Activated CD4-positive, alpha-beta T cell treated with anti-CD3 and anti-CD28 coated beads for 36 hours (primary cell): ENCODE results near the gene FSTL4. TPM values are rescaled to one million over a fixed set of nuclear protein-coding genes. Genes with fewer than 3 reads are reported as not detected.

Experiments
- ATAC-seq: fragments of 200-7000 bp; cut with Tn5 transposase; one replicate; pipeline ENCODE4 v1.10.0; 2021; ENCODE audit warnings: mild to moderate bottlenecking, moderate library complexity
- CTCF ChIA-PET: fragments of 350-600 bp; sonication (Branson Sonifier 250); formaldehyde crosslinking; loops from one replicate; lab custom pipeline; 2021; ENCODE audit warnings: antibody characterized with exemption; lab: Charles Lee
- POLR2A ChIA-PET: fragments of 350-600 bp; sonication (Branson Sonifier 250); formaldehyde crosslinking; loops from one replicate; lab custom pipeline; 2021; ENCODE audit warnings: antibody characterized with exemption, inconsistent platforms; lab: Charles Lee
- DNase-seq: peaks from one replicate; pipeline ENCODE4 v3.0.0-alpha.2; 2020
- H3K27ac Mint-ChIP-seq: one replicate; pipeline ENCODE4 v1.8.0; 2021; ENCODE audit warnings: mixed read lengths
- H3K27me3 Mint-ChIP-seq: one replicate; pipeline ENCODE4 v1.8.0; 2021; ENCODE audit warnings: mixed read lengths
- H3K36me3 Mint-ChIP-seq: one replicate; pipeline ENCODE4 v1.8.0; 2021; ENCODE audit warnings: low read depth, mixed read lengths
- H3K4me1 Mint-ChIP-seq: one replicate; pipeline ENCODE4 v1.8.0; 2021; ENCODE audit warnings: mixed read lengths
- H3K4me3 Mint-ChIP-seq: one replicate; pipeline ENCODE4 v1.8.0; 2021; ENCODE audit warnings: mild to moderate bottlenecking, moderate library complexity, mixed read lengths
- H3K9me3 Mint-ChIP-seq: one replicate; pipeline ENCODE4 v1.8.0; 2021; ENCODE audit warnings: low read depth, mixed read lengths
- intact Hi-C, 2 experiments: fragments of 100-400 bp; cut with DNase I in 1 of 2; cut with micrococcal nuclease in 1 of 2; formaldehyde crosslinking; loops; one replicate each; pipeline versions ENCODE4 v1.14.2 to v1.15.1; 2022 to 2024; cut with DNase I, micrococcal nuclease
- total RNA-seq, 2 experiments: library from RNA; stranded (reverse); gene quantifications; one replicate each; pipeline ENCODE4 v1.2.3, GENCODE V29; 2021

FSTL4 gene
- total RNA-seq, 2 experiments from 2014 or later, result not detected

GRCh38 chr5:133610489-133611356, 1.6 kb downstream of the FSTL4 start:
- Mint-ChIP-seq H3K9me3 (no peaks in the 10 kb centered on the region), H3K36me3 (no peaks in the 10 kb centered on the region), H3K27me3 (peaks cover 58% of the 10 kb centered on the region), H3K4me1 (peaks cover 9% of the 10 kb centered on the region), H3K27ac (no peak overlapping the region), H3K4me3 (peak overlapping the region; percentile 49)
- peak; percentile 79 for ATAC-seq
- DNase-seq, result peak; percentile 72
- ChIA-PET POLR2A (no interaction called here), CTCF (interaction anchor here (0.5 to 2.1 kb wide), 6 partner anchors 36 to 265 kb away, joined by 3 to 6 read pairs (median 4); no protein-coding TSS in a partner anchor)
- intact Hi-C loops, result loop anchor here in 1 of 2 experiments (1.0 to 10.0 kb wide), 4 partner anchors 43 to 334 kb away; no protein-coding TSS in a partner anchor

- no peak for DNase-seq
- no peak overlapping the region for H3K4me3 Mint-ChIP-seq
- intact Hi-C loops, result no loop called here
- ChIA-PET CTCF (interaction anchor here (1.0 to 2.0 kb wide), 3 partner anchors 9 to 51 kb away, joined by 3 to 5 read pairs (median 3); no protein-coding TSS in a partner anchor), POLR2A (no interaction called here)
- no peaks in the 10 kb centered on the region for H3K9me3 Mint-ChIP-seq
- no peak overlapping the region for H3K27ac Mint-ChIP-seq
- no peaks in the 10 kb centered on the region for H3K36me3 Mint-ChIP-seq
- ATAC-seq, result no peak
- peaks cover 35% of the 10 kb centered on the region for H3K27me3 Mint-ChIP-seq
- peaks cover 6% of the 10 kb centered on the region for H3K4me1 Mint-ChIP-seq
Observed at GRCh38 chr5:133607451-133607850, 4.9 kb downstream of the FSTL4 start.

DNA sequence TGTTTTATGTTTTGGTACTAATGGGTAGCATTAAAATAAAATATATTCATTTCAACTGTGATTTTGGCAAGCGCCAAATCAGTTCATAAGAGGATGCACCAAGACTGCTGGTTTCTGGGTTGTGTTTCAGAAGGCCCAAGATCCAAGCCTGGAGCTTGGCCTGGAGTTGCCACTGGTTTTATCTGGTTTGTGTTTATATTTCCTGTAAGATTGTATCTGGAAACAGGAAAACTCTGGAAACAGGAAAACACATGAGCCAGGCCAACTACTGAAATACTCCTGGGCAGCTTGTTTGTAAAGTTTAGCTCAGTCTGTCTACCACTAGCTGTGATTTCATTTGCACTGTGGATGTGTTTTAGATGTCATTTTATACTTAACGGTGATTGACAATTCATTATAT, 5.5 kb downstream of the FSTL4 start:
- H3K9me3 Mint-ChIP-seq, result no peaks in the 10 kb centered on the region
- H3K4me1 Mint-ChIP-seq, result peaks cover 6% of the 10 kb centered on the region
- H3K27ac Mint-ChIP-seq, result no peak overlapping the region
- no peak overlapping the region for H3K4me3 Mint-ChIP-seq
- ChIA-PET POLR2A (no interaction called here), CTCF (interaction anchor here (1.1 to 1.2 kb wide), 2 partner anchors 17 to 183 kb away, joined by 3 read pairs; no protein-coding TSS in a partner anchor)
- DNase-seq, result no peak
- ATAC-seq, result no peak
- no peaks in the 10 kb centered on the region for H3K36me3 Mint-ChIP-seq
- intact Hi-C loops, result no loop called here
- peaks cover 35% of the 10 kb centered on the region for H3K27me3 Mint-ChIP-seq

DNA sequence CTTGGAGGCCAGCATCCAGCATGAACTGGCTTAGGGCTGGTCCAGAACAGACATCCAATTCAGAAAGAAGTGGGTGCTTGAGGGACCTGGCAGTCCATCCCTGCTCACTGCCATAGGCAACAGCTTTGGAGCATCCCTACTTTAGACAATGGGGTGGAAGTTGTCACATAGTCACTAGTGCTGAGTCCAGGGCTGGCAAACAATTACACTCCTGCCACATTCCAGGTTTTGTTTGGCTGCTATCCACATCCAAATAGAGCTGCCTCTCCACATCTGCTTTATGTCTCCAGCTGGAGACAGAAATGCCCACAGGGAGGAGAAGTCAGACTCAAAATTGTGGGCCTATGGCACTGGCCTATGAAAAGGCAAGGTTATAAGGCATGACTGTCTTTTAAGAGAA, 7.0 kb downstream of the FSTL4 start:
- Mint-ChIP-seq H3K9me3 (no peaks in the 10 kb centered on the region), H3K27ac (no peak overlapping the region), H3K27me3 (peaks cover 28% of the 10 kb centered on the region), H3K4me3 (no peak overlapping the region), H3K4me1 (no peaks in the 10 kb centered on the region), H3K36me3 (no peaks in the 10 kb centered on the region)
- intact Hi-C loops, result no loop called here
- ATAC-seq (no peak), DNase-seq (no peak)
- POLR2A ChIA-PET, result no interaction called here
- CTCF ChIA-PET, result no interaction called here

- intact Hi-C loops, result no loop called here
- peaks cover 17% of the 10 kb centered on the region for H3K27me3 Mint-ChIP-seq
- no peaks in the 10 kb centered on the region for H3K9me3 Mint-ChIP-seq
- no peak for DNase-seq
- CTCF ChIA-PET, result no interaction called here
- no peak for ATAC-seq
- H3K27ac Mint-ChIP-seq, result no peak overlapping the region
- POLR2A ChIA-PET, result no interaction called here
- no peaks in the 10 kb centered on the region for H3K36me3 Mint-ChIP-seq
- H3K4me1 Mint-ChIP-seq, result no peaks in the 10 kb centered on the region
- H3K4me3 Mint-ChIP-seq, result no peak overlapping the region
Observed at GRCh38 chr5:133603711-133604110, 8.6 kb downstream of the FSTL4 start.

DNA sequence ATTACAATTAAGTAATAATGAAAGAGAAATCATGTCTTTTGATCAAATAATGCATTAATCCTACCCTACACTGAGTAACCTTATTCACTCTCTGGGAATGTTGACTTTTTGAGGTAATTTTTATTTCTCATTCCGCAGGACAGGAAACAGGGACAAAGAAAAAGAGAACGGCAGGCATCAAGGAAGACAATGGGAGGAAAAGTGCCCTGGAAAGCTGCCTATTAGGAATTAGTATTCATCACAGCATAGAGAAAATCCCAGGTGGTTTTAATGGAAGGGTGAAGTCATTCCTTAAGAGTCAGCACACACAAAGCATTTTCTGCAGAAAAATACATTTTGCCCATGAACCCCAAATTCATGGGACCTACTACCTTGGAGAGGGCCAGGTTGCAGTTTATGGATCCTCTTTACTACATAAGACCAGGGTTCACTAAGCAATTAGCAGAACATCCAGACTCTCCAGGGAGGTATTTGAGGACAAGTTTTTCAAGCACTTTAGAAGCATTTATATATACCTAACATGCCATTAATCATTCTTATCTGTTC, 9.4 kb downstream of the FSTL4 start:
- H3K4me1 Mint-ChIP-seq, result no peaks in the 10 kb centered on the region
- no peak overlapping the region for H3K4me3 Mint-ChIP-seq
- intact Hi-C loops, result no loop called here
- H3K27me3 Mint-ChIP-seq, result peaks cover 14% of the 10 kb centered on the region
- ChIA-PET CTCF (interaction anchor here (0.7 kb wide), 2 partner anchors 155 to 266 kb away, joined by 3 read pairs; no protein-coding TSS in a partner anchor), POLR2A (no interaction called here)
- ATAC-seq (no peak), DNase-seq (no peak)
- no peak overlapping the region for H3K27ac Mint-ChIP-seq
- no peaks in the 10 kb centered on the region for H3K36me3 Mint-ChIP-seq
- no peaks in the 10 kb centered on the region for H3K9me3 Mint-ChIP-seq

DNA sequence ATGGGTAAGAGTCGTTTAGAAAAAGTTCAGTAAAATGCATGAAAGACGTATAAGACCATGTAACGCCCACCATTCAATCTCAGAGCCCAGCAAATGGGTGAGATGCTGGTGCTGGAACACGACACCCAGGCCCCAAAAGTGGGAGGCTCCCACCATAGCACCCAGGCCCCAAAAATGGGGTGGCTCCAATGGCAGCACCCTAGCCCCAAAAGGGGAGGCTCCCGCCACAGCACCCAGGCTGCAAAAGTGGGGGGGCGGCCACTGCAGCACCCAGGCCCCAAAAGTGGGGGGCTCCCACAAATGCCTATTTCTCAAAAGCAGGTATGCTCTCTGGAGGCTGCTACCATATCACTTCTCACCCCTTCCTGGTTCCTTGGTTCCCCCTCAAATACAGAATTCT, 12.7 kb downstream of the FSTL4 start:
- Mint-ChIP-seq H3K9me3 (no peaks in the 10 kb centered on the region), H3K4me3 (no peak overlapping the region), H3K27ac (no peak overlapping the region), H3K36me3 (no peaks in the 10 kb centered on the region), H3K4me1 (no peaks in the 10 kb centered on the region), H3K27me3 (peaks cover 10% of the 10 kb centered on the region)
- POLR2A ChIA-PET, result no interaction called here
- intact Hi-C loops, result no loop called here
- no peak for DNase-seq
- CTCF ChIA-PET, result no interaction called here
- no peak for ATAC-seq

GRCh38 chr5:133599044-133599443, 13.3 kb downstream of the FSTL4 start:
- Mint-ChIP-seq H3K4me1 (no peaks in the 10 kb centered on the region), H3K27me3 (peaks cover 10% of the 10 kb centered on the region), H3K9me3 (no peaks in the 10 kb centered on the region), H3K27ac (no peak overlapping the region), H3K36me3 (no peaks in the 10 kb centered on the region), H3K4me3 (no peak overlapping the region)
- ChIA-PET CTCF (no interaction called here), POLR2A (no interaction called here)
- ATAC-seq (no peak), DNase-seq (no peak)
- intact Hi-C loops, result no loop called here

DNA sequence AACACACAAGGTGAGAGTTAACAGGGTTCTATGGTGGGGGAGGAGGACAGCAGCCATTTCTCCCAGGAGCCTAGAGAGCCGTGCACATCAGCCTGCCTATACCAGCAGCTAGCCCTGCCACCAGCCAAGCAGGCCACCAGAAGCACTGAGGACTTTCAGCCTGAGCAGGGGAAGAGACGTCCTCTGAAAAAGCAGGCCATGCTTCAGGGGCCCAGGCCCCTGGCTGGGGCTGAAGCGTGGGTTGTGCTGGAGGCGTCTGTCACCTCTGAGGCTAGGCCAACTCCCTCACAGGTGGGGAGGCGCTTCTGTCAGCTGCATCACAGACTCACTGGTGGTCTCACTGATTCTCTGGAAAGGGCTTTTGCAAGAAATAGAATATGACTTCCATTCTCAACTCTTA, 16.3 kb downstream of the FSTL4 start:
- Mint-ChIP-seq H3K4me1 (no peaks in the 10 kb centered on the region), H3K27me3 (peaks cover 9% of the 10 kb centered on the region), H3K36me3 (no peaks in the 10 kb centered on the region), H3K4me3 (no peak overlapping the region), H3K27ac (no peak overlapping the region), H3K9me3 (no peaks in the 10 kb centered on the region)
- ChIA-PET CTCF (interaction anchor here (0.8 kb wide), 1 partner anchor 226 kb away, joined by 3 read pairs; no protein-coding TSS in a partner anchor), POLR2A (no interaction called here)
- no peak for DNase-seq
- intact Hi-C loops, result no loop called here
- no peak for ATAC-seq

DNA sequence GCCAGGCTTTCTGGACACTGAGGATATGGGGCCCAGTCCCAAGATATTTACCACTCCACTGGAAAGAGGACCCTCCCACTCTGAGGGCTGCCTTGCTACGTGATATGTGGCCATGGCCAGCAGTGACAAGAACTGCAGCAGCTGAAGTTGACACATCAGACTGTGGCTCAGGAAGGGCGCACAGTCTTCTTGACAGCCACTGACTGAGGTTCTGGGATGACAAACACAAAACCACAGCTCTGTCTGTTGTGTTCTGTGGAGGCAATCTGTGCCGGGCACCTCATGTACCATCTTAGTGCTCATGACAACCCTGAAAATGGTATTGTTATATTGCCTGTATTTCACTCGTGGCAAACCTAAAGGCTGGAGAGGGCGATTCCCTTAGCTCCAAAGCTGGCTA, 16.9 kb downstream of the FSTL4 start:
- H3K4me1 Mint-ChIP-seq, result no peaks in the 10 kb centered on the region
- no peak overlapping the region for H3K27ac Mint-ChIP-seq
- no peak for ATAC-seq
- H3K4me3 Mint-ChIP-seq, result no peak overlapping the region
- DNase-seq, result no peak
- intact Hi-C loops, result no loop called here
- POLR2A ChIA-PET, result no interaction called here
- peaks cover 9% of the 10 kb centered on the region for H3K27me3 Mint-ChIP-seq
- CTCF ChIA-PET, result interaction anchor here (0.8 kb wide), 1 partner anchor 227 kb away, joined by 3 read pairs; no protein-coding TSS in a partner anchor
- H3K36me3 Mint-ChIP-seq, result no peaks in the 10 kb centered on the region
- H3K9me3 Mint-ChIP-seq, result no peaks in the 10 kb centered on the region

DNA sequence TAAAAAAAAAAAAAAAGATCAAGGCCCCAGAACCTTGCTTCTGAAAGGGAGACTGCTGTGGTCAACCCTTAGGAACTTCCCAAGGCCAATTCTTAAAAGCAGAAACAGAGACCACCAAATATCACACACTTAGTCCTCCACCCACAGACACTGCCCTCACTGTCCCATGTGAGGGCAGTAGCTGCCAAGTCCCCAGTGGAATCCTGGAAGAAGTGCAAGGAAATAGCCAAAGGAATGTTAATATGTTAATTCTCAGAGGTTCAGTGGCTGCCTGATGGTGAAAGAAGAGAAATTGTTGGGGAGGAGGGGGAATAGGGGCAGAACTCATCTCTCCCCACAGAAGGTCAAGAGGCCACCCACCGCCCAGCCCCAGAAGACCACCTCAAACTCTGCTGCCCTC, 23.1 kb downstream of the FSTL4 start:
- H3K4me1 Mint-ChIP-seq, result no peaks in the 10 kb centered on the region
- CTCF ChIA-PET, result no interaction called here

More for the DNA sequence above, 23.1 kb downstream of the FSTL4 start:
- intact Hi-C loops, result no loop called here
- Mint-ChIP-seq H3K4me3 (no peak overlapping the region), H3K9me3 (no peaks in the 10 kb centered on the region), H3K36me3 (no peaks in the 10 kb centered on the region), H3K27ac (no peak overlapping the region), H3K27me3 (peaks cover 4% of the 10 kb centered on the region)
- POLR2A ChIA-PET, result no interaction called here
- no peak for DNase-seq
- ATAC-seq, result no peak
